Stimulated activated naive CD8-positive, alpha-beta T cell treated with anti-CD3 and anti-CD28 coated beads, Interleukin-15, amount 100 ng/mL, for 72 hours (primary cell): ENCODE data around the gene CNGA3.
A peak's percentile ranks its signal among the peaks of the same experiment; 100 is the strongest.
"Not testable (repeated sequence)": the region's sequence is repeated elsewhere in the genome, so short reads cannot be mapped to it uniquely, and the experiment has no call there.

Experiments used
- ATAC-seq: fragments of 150-1000 bp; cut with Tn5 transposase; 2 replicates; pipeline ENCODE4 v1.10.0; 2021; ENCODE audit warnings: mild to moderate bottlenecking, moderate library complexity
- DNase-seq, 2 donors: peaks; one replicate each; pipeline ENCODE4 v3.0.0; 2021 to 2022
- H3K27ac Mint-ChIP-seq, 2 donors: one replicate each; pipeline ENCODE4 v1.8.0; 2022; ENCODE audit warnings: mild to moderate bottlenecking in 2 of 2, mixed read lengths in 2 of 2, moderate library complexity in 2 of 2
- H3K27me3 Mint-ChIP-seq: one replicate; pipeline ENCODE4 v1.8.0; 2022; ENCODE audit warnings: mixed read lengths
- H3K4me1 Mint-ChIP-seq: one replicate; pipeline ENCODE4 v1.8.0; 2022; ENCODE audit warnings: mild to moderate bottlenecking, mixed read lengths
- H3K4me3 Mint-ChIP-seq, 2 donors: one replicate each; pipeline ENCODE4 v1.8.0; 2022; ENCODE audit warnings: mild to moderate bottlenecking in 2 of 2, mixed read lengths in 2 of 2, moderate library complexity in 1 of 2
- H3K9me3 Mint-ChIP-seq, 2 donors: one replicate each; pipeline ENCODE4 v1.8.0; 2022; ENCODE audit warnings: mixed read lengths in 2 of 2

Gene CNGA3

DNA sequence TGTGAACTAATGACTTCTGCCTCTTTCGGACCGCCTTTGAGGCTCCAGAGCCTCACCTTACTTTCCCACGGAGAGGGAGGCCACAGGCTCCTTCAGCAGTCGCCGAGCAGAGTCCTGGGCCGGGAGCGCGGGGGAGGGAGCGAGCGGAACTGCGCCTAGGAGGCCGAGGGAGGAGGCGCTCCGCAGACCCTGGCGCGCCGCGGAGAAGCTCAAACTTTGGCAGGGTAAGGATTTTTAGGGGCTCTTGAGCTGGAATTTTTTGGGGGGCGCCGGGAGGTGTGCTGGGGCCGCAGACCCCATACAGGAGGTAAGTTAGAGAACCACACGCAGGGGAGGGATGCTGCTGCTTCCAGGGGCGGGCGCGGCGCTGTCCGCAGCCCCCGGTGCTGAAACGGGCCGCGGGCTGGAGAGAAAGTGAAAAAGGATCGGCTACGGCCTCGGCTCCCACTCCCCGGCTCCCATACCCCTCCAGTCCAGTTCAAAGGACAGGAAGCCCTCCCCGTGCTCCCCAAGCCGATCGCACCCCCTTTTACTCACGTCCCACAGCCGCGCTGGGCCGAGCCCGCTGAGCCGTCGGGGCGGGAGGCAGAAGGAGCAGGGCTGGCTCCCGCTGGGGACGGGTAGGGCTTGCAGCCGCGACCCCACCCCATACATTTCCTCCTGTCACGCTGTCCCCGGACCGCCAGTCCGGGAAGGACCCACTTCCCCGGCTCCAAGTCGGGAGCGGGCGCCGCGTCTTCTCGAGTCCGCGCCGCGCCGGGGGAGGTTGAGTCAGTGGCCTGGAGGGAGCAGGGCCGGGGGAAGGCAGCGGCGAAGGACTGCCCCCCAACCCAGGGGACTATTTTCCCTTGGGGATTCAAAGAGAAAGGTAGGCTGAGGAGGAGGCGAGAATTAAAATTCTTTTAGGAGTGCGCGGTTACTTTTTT, at the start of gene CNGA3:
CNGA3 (plus strand) TSS at position 146 of the 926 bp plus-strand sequence. CDS start 23,520 bp downstream, outside the sequence.
- ATAC-seq (no peak), DNase-seq (peak; percentile 16 to 27)
- H3K27ac Mint-ChIP-seq, result no peak within 1 kb of the TSS
- peak within 1 kb of the TSS; percentile 44 to 68 for H3K4me3 Mint-ChIP-seq
- H3K4me1 Mint-ChIP-seq, result peaks cover 25% of the 10 kb centered on the region
- peaks cover 93% of the 10 kb centered on the region for H3K27me3 Mint-ChIP-seq
- H3K9me3 Mint-ChIP-seq, result no peaks in the 10 kb centered on the region

DNA sequence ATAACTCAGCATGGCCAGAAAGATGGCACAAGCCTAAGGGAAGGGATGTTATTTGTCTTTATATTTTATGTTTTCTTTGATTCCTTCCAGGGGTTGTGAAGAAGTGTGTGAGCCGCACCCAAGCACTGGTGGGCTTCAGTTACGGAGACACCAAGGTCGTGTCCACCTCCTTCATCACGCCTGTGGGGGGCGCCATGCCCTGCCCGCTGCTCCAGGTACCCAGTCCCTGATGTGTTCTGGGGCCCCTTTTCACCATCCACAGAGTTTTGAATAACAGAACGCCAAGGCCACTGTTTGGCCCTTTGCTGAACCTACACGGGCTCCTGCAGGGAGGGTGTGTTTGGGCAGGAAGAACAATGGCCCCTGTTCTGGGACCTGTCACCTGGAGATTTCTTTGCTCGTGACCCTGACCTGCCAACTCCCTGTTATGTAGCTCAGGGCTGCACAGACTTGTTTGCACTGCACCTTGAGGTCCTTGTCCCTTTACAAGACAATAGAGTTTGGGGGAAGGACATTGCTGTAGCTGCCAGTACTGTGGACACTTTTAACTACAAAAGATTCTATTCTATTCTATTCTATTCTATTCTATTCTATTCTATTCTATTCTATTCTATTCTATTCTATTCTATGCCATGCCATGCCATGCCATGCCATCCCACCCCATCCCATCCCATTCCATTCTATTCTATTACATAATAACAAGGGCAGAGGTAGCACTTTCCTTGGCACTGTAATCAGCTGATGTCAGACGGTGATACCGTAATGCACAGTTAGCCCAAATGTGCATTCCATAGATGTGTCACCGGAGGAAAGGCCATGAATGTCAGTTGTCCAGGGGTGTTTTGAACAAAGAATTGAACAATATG, 48.2 kb upstream of the CNGA3 start:
- H3K27me3 Mint-ChIP-seq, result peaks cover 39% of the 10 kb centered on the region
- no peaks in the 10 kb centered on the region for H3K4me1 Mint-ChIP-seq
- DNase-seq (no peak), ATAC-seq (no peak)
- H3K9me3 Mint-ChIP-seq, result no peaks in the 10 kb centered on the region
- no peak overlapping the region for H3K27ac Mint-ChIP-seq
- H3K4me3 Mint-ChIP-seq, result no peak overlapping the region

DNA sequence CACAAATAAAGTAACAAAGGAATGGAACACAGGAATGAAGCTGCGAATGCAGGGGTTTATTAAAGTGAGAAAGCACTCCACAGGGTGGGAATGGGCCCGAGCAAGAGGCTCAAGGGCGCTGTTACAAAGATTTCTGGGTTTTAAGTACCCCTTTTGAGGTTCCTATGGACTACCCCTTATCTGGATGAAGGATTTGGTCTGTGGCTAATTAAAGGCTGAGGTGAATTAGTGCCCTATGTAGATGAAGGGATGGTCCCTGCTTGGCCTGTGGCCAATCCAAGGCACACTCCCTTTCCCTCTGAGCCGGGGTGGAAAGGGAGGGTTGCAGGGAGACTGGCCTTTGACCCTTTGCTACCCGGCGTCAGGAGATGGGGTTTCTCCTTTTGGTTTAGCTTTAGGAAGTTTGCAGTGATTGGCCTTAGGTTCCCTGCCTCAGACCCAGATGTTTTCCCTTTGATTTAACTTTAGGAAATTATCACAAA, 47.5 kb upstream of the CNGA3 start:
- Mint-ChIP-seq H3K9me3 (no peaks in the 10 kb centered on the region), H3K4me1 (no peaks in the 10 kb centered on the region), H3K27ac (no peak overlapping the region), H3K27me3 (peaks cover 39% of the 10 kb centered on the region), H3K4me3 (no peak overlapping the region)
- DNase-seq, result no peak
- no peak for ATAC-seq

DNA sequence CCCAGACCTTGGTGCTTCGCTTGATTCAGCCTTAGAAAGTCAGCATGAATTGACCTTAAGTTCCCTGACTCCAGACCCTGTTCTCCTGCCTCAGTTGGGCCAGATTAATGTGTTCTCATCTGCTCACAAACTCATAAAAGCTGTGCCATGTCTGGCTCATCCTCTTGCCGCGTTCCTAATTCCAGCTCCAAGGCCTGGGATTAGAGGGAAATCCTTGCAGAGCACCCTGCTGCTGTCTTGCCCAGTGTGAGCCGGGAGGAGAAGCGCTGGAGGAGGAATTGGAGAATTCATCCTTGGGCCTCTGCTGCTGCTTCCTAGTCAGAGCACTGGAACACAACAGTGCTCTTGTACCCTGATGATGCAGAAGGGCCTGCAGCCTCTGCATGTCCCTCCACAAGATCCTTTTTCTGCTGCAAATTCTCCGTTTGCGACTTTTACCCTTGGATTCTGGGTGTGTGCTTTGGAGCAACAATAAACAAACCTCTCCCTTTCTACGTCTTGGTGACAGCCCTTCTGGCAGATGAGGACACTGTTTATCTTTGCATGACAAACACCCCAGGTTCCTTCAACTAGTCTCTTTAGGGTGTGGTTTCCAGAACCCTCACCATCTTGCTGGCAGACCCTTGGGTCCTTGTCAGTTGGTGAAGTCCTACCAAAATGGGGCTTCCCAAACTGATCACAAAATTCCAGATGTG, 46.9 kb upstream of the CNGA3 start:
- H3K27me3 Mint-ChIP-seq, result peaks cover 39% of the 10 kb centered on the region
- no peak overlapping the region for H3K4me3 Mint-ChIP-seq
- no peak overlapping the region for H3K27ac Mint-ChIP-seq
- DNase-seq (no peak), ATAC-seq (no peak)
- no peaks in the 10 kb centered on the region for H3K9me3 Mint-ChIP-seq
- H3K4me1 Mint-ChIP-seq, result no peaks in the 10 kb centered on the region

DNA sequence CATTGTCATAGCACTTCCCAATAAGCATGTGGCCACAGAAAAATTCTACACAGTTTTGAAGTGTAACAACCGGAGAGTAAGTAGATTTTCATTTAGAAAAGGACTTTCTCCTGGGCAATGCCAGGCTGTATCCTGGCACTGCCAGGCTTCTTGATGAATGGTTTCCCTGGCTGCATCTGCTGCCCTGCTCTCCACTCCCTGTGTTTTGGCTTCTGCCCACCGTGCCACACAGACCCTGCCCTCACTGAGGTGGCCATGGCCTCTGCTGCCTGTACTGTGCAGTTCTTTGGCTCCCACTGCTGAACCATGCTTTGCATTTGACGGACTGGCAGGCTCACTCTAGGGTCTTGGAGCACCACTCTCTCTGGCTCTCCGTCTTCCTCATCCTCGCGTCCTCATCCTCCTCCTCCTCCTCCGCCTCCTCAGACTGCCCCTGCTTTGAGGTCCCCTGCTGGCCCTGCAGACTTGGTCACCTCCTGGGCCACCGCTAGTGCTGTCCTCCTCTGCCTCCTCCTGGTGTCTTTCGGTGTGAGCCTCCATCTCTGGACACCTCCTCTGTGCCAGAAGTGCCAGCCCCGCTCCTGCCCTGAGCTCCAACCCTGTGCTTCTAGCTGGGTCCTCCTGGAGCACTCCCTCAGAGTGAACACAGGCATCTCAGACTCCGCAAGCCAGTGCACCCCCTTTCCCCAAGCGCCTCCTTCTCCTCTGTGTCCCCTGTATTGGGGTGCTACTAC, 45.9 kb upstream of the CNGA3 start:
- ATAC-seq (no peak), DNase-seq (no peak)
- Mint-ChIP-seq H3K27ac (no peak overlapping the region), H3K4me1 (no peaks in the 10 kb centered on the region), H3K4me3 (no peak overlapping the region), H3K27me3 (peaks cover 38% of the 10 kb centered on the region), H3K9me3 (no peaks in the 10 kb centered on the region)

DNA sequence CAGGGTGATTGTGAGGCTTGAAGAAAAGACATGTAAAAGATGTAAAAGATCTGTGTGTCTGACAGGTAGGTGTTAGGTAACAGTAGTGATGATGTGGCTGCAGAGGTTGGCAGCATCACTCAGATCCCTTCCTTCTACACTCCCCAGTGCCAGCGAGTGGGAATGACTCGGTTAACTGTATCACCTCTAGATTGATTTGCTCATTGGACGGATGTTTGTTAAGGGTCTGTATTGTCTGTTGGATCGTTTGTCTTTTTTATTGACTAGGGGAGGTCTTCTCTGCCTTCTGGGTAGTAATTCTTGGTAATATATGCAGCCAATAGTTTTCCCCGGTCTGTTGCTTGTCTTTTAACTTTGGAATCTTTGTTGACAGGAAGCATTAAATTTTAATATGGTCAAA, 44.8 kb upstream of the CNGA3 start:
- no peak overlapping the region for H3K27ac Mint-ChIP-seq
- DNase-seq, result no peak
- H3K9me3 Mint-ChIP-seq, result no peaks in the 10 kb centered on the region
- no peaks in the 10 kb centered on the region for H3K4me1 Mint-ChIP-seq
- H3K27me3 Mint-ChIP-seq, result peaks cover 40% of the 10 kb centered on the region
- no peak overlapping the region for H3K4me3 Mint-ChIP-seq
- ATAC-seq, result no peak

DNA sequence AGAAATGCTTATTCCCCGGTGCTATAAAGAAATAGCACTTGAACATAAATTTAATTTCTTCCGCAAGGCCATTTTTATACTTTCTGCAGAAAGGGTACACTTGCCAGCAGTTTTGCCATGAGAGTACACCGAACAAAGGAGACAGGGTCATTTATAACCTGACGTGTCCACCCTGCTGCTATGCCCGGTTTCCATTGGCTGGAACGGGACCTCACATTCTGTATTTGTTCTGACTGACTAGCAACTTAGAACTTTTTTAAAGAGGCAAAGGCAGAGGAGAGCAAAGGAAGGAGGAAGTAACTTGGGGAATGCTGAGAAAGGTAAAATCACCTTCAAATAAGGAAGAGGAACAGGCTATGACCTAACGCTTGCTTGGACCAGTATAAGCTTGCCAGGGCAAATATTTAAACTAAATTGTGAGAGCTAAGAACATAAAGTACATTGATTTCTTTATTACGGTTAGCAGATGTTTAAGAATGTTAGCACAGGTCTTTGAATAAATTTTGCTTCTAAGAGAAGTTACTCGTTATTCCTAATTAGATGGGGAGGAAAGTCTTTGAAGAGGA, 39.0 kb upstream of the CNGA3 start:
- H3K4me1 Mint-ChIP-seq, H3K27ac Mint-ChIP-seq, H3K9me3 Mint-ChIP-seq: not testable (repeated sequence)

DNA sequence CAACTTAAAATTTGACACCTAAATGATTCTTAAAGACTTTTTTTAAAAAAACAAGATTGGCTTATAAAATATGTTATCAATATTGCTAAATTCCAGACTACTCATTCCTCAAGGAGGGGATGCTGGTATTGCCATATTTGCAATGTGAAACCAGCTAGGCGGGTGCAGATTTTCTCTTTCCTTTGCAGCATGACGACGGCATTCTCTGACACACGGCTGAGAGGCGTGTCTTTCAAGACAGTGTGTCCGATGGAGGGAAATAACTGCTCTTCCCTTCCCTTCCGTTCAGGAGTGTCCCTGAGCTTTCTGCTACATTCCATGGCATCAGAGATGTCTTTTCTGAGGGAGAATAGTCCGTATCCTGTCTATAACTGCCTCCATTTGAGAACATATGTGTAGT, 38.2 kb upstream of the CNGA3 start:
- H3K27ac Mint-ChIP-seq, result no peak overlapping the region
- H3K27me3 Mint-ChIP-seq, result peaks cover 45% of the 10 kb centered on the region
- no peaks in the 10 kb centered on the region for H3K4me1 Mint-ChIP-seq
- ATAC-seq, result no peak
- H3K9me3 Mint-ChIP-seq, result no peaks in the 10 kb centered on the region
- H3K4me3 Mint-ChIP-seq, result no peak overlapping the region
- DNase-seq, result no peak

More for the DNA sequence above, 39.0 kb upstream of the CNGA3 start:
- not testable (repeated sequence) for DNase-seq, H3K4me3 Mint-ChIP-seq, ATAC-seq
- peaks cover 44% of the 10 kb centered on the region for H3K27me3 Mint-ChIP-seq

DNA sequence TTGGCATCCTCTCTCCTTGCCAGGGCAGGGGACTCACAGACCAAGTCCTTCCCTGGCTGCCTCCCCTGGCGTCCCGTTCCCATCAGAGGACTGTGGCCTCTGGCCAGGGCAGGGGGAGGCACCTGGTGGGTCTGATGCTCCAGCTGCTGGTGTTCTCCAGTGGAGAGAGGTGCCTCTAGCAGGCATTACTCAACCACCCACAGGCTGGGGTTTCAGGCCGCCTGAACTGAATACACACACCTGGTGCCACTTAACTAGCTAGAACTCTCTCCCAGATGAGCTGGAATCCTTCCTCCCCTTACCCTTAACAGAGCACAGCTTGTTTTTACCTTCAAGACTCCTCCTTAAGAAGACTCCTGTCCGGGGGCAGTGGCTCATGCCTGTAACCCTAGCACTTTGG, 37.7 kb upstream of the CNGA3 start:
- no peaks in the 10 kb centered on the region for H3K9me3 Mint-ChIP-seq
- H3K27me3 Mint-ChIP-seq, result peaks cover 50% of the 10 kb centered on the region
- no peak for ATAC-seq
- H3K4me3 Mint-ChIP-seq, result no peak overlapping the region
- DNase-seq, result no peak
- H3K27ac Mint-ChIP-seq, result no peak overlapping the region
- H3K4me1 Mint-ChIP-seq, result no peaks in the 10 kb centered on the region

DNA sequence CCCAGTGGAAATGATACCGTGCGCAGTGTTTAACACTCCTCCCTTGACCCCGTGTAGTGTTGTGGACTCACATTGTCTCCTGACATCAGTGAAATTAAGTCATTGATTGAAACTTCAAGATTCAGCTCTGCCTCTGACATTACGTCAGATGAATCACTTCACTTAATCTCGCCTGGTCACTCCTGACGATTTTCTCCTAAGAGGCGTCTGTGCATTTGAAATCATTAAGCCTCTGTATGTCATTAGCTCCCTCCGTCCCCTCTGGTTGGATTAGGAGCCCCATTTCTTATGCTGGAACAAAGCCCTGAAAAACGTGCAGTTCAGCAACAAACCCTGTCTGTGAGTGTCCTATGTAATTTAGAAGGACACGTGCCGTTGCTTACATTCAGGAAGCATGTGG, 36.7 kb upstream of the CNGA3 start:
- Mint-ChIP-seq H3K27me3 (peaks cover 57% of the 10 kb centered on the region), H3K27ac (no peak overlapping the region), H3K4me3 (no peak overlapping the region), H3K9me3 (no peaks in the 10 kb centered on the region), H3K4me1 (no peaks in the 10 kb centered on the region)
- ATAC-seq (no peak), DNase-seq (no peak)

DNA sequence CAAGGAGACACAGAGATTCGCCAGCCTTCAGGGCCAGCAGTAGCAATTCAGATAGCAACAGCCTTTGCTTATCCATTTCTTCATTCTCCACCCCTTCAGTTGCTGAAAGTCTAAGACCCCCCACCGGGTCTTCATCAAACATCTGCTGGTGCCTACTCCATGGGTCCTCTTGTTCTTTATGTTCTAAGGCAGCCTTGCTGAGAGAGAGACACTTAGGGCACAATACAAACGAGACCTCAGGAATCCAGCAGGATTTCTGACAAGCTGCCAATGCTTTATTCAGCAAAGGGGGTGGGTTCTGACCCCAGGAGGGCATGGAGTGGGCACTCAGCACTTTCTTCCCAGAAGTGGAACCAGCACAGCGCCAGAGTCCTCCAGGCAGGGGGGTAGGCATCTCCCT, 36.2 kb upstream of the CNGA3 start:
- no peak overlapping the region for H3K27ac Mint-ChIP-seq
- no peaks in the 10 kb centered on the region for H3K4me1 Mint-ChIP-seq
- H3K27me3 Mint-ChIP-seq, result peaks cover 53% of the 10 kb centered on the region
- ATAC-seq (no peak), DNase-seq (no peak)
- no peaks in the 10 kb centered on the region for H3K9me3 Mint-ChIP-seq
- H3K4me3 Mint-ChIP-seq, result no peak overlapping the region

DNA sequence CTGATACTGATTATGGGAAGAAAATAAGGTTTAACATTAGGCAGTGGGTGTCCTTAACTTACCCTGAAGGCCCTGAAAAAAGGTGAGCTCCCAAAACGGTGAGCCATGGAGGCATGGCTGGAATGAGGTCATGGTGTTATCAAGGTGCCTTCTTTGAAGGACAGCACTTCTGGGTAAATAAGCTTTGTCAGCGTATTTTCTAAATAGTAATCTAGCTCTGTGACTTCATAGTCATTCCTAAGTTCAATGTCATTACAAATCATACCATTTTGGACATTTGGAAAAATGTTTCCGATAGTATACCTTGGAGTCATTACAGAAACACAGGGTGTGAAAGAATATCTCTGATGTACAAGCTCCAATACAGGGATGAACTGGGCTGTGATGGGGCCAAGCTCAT, 35.2 kb upstream of the CNGA3 start:
- no peak overlapping the region for H3K27ac Mint-ChIP-seq
- peaks cover 52% of the 10 kb centered on the region for H3K27me3 Mint-ChIP-seq
- no peaks in the 10 kb centered on the region for H3K4me1 Mint-ChIP-seq
- no peak overlapping the region for H3K4me3 Mint-ChIP-seq
- H3K9me3 Mint-ChIP-seq, result no peaks in the 10 kb centered on the region
- no peak for DNase-seq
- ATAC-seq, result no peak

DNA sequence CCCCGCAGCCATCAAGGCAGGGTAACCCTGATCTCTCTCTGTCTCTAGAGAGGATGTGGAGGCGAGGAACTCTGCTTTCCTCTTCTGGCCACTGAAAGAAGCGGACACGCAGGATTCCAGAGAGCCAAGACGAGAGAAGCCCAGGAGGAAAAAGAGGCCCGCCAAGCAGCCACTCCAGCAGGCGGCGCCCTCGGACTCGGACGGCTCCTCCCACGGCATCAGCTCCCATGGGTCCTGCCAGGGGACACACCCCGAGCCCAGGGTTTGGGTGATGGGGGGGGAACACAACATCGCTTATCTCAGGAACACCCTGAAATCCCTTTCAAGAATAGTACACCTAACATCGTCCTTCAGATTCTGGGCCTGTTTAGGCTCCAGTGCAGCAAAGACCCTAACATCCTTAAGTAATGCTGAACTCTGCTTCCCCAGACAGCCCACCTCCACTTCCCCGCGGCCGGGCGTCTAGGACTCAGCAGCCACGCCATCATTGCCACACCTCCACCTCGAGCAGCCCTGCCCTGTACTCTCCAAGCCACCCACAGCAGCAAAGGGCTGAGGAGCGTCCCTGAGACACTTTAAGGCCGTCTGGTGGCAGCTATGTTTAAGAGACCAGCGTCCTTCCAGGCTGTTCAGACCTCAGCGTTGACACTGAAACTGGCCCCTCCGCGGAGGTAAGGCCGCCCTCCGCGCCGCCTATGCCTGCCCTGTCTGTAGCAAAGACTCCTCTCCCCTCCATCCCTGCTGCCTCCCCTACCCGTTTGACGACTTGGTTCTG, 34.3 kb upstream of the CNGA3 start:
- no peak for DNase-seq
- Mint-ChIP-seq H3K27ac (no peak overlapping the region), H3K4me1 (no peaks in the 10 kb centered on the region), H3K9me3 (no peaks in the 10 kb centered on the region), H3K27me3 (peaks cover 55% of the 10 kb centered on the region), H3K4me3 (no peak overlapping the region)
- no peak for ATAC-seq
